ENCODE results near the gene HMGN5.

Gene HMGN5

GRCh38 chrX:81120936-81121371 is 80.8 kb downstream of the HMGN5 start:
- peak overlapping the region; percentile 34; the same call in 1 of the 2 replicates for H3K27ac ChIP-seq
- no peak for TF ChIP-seq ZFX (IDR thresholded peaks at IDR 0.05)
- TF ChIP-seq CTCF (conservative IDR thresholded peaks at IDR 0.05), result peak; percentile 77

GRCh38 chrX:81120258-81120935 is 81.3 kb downstream of the HMGN5 start:
- TF ChIP-seq CTCF (conservative IDR thresholded peaks at IDR 0.05) (no peak), ZFX (IDR thresholded peaks at IDR 0.05) (no peak)
- no peak overlapping the region; the same call in 1 of the 2 replicates for H3K27ac ChIP-seq

- TF ChIP-seq ZFX (IDR thresholded peaks at IDR 0.05) (no peak), CTCF (conservative IDR thresholded peaks at IDR 0.05) (no peak)
- no peak overlapping the region for H3K27ac ChIP-seq
These were observed 87.0 kb downstream of the HMGN5 start for GRCh38 chrX:81114757-81115156.

- TF ChIP-seq CTCF (conservative IDR thresholded peaks at IDR 0.05) (no peak), ZFX (IDR thresholded peaks at IDR 0.05) (no peak)
- H3K27ac ChIP-seq, result no peak overlapping the region
These were observed 91.4 kb downstream of the HMGN5 start for GRCh38 chrX:81110286-81110685.

GRCh38 chrX:81082649-81083048 is 119.1 kb downstream of the HMGN5 start:
- no peak overlapping the region for H3K27ac ChIP-seq
- TF ChIP-seq CTCF (conservative IDR thresholded peaks at IDR 0.05) (no peak), ZFX (IDR thresholded peaks at IDR 0.05) (no peak)

Measured in C4-2B (cell line).